EL (cell line): ENCODE measurements around the gene OAS2.

Experiments
- DNase-seq: peaks from one replicate; pipeline ENCODE4 v3.0.0-alpha.2; 2016

Gene OAS2

DNA sequence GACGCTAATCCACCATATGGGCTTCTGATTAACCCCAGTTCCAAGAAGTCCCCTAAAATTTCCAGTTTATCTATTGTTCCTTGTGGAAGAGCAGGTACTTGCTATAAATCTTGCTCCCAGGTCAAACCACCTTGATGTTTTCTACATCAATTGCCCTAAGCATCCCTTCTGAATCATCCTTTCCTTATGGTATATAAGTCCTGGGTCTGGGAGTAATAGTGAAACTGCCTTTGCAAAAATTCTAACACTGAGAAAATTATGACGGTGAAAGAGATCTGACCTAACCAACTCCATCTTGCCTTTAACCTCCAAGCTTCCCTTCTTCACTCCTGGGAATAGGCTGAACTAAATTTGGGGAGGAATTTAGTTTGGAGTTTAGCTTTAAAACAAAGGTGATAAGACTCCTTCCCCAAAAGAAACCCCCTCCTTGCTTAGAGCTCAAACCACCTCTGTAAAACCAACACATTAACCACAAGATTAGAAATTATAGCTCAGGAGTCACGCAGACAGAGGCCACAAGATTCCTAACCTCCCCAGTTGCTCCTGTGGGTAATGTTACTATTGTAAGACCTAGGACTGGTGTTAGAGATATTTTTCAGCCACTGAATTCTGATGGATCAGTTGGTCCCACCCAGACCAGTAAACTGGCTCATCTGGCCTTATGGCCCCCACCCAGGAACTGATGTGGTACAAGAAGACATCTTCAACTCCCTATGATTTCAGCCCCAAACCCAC is 44.4 kb downstream of the OAS2 start:
- no peak for DNase-seq

DNA sequence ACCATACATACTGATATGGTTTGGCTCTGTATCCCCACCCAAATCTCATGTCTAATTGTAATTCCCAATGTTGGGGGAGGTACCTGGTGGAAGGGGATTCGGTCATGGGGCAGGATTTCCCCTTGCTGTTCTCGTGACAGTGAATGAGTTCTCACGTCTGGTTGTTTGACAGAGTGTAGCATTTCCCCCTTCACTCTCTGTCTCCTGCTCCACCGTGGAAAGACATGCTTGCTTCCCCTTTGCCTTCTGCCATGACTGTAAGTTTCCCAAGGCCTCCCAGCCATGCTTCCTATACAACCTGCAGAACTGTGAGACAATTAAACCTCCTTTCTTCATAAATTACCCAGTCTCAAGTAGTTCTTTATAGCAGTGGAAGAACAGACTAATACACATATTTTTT is 49.4 kb downstream of the OAS2 start:
- no peak for DNase-seq

DNA sequence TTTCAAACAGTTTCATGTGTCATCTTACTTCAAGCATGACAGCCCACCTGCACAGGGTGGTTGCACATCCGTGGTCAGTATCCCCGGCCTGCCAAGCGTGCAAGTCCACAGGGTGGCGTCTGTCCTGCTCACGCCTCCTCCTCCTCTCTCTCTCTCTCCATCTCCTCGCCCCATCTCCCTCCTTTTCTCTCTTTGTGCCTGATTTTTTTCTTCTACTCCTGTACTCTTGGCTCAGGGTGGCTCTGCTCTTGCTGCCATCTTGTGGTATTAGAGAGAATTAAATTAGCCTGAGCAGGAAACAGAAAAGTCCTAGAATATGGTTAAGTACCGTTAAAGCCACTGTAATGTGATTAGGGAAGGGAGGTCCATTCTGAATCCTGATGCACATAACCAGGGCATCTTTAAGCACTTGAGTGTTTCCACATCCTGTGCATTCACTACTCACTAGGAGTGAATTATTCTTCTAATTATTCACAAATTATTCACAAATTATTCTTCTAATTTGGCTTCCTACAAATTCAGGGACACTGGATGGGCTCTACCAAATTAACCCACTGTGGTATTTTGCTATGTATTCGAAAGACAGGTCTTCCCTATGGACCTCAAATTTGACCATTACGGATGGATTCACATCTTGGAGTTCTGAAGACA is 52.7 kb downstream of the OAS2 start:
- peak; percentile 83 for DNase-seq

DNA sequence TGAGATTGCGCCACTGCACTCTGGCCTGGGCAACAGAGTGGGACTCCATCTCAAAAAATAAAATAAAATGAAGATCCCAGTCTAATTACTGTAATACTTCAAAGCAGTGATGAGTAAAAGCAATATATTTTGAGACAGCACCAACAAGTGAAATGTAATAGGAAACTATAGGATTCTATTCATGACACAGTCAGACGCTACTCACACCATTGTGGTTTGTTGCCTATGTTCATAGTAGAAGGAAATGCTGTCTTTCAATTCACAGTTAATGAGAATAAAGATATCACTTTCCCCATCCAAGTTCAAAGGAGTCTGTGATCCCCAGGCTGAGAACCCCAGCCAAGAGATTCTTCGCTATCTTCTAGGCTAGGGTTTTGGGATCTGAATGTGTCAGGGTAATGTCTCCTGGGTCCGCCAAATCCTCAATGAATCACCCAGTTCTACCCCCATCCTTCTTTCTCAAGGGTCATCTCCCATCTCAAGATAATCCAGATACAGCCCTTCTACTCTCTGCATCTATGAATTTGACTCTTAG is 61.7 kb downstream of the OAS2 start:
- DNase-seq: no peak

DNA sequence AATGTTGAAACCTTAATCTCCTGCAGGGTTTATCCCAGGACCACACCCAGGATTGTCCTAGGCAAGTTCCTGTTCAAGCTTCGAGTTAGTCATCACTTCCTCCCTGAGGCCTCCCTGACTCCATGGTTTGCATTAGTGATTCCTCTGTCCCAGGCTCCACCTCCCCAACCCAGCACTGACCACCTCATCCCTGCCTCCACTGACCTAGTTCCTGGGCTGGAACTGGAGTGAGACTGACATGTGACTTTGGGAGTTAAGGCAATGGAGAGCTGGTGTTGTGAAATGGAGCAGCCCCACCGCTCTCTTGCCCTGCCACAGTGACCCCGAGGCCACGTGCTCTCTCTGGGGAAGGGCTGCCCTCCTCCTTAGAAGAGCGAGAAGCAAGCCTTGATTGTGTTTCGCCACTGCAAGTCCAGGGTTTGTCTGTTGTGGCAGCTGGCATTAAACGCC is 62.4 kb downstream of the OAS2 start:
- DNase-seq: peak; percentile 84

DNA sequence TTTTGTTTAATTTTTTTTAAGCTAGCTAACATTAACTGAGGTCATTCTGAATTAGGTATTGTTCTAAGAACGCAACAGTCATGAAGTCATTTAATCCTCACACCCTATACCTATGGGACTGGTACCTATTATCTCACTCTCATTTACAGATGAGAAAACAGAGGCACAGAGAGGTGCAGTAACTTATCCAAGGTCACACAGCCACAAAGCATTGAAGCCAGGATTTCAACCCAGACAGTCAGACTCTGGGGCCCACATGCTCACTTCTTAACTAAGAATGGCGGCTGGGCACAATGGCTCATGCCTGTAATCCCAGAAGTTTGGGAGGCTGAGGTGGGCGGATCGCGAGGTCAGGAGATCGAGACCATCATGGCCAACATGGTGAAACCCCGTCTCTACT is 63.2 kb downstream of the OAS2 start:
- no peak for DNase-seq

DNA sequence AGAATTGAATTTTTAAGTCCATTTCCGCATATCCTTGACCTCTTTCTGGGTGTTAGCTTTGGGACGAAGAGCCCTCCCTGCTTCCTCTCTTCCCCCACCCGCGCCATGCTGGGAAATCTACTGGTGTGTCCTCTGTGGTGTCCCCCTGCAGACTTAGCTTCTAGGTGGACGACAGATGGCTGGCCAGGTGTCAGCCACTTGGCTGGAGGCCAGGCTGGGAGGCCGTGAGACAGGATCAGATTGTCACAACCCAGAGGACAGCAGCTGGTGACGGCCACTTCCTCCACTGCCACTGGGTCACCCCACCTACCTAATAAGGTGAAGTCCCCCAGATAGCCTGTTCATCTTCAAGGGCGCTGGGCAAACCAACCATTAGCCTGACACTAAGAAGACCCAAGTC is 64.9 kb downstream of the OAS2 start:
- no peak for DNase-seq

DNA sequence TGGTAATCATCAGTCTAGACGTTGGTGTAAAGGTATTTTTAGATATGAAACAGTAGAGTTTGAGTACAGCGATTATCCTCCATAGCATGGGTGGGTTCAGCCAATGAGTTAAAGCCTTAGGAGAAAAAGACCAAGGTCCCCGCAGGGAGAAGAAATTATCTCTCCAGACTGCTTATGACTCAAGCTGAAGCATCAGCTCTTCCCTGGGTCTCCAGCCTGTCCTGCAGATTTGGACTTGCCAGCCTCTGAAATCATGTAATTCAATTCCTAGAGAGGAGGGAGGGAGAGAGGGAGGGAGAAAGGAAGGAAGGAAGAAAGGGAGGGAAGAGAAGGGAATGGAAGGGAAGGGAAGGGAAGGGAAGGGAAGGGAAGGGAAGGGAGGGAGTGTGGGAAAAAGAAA is 66.2 kb downstream of the OAS2 start:
- DNase-seq: no peak

DNA sequence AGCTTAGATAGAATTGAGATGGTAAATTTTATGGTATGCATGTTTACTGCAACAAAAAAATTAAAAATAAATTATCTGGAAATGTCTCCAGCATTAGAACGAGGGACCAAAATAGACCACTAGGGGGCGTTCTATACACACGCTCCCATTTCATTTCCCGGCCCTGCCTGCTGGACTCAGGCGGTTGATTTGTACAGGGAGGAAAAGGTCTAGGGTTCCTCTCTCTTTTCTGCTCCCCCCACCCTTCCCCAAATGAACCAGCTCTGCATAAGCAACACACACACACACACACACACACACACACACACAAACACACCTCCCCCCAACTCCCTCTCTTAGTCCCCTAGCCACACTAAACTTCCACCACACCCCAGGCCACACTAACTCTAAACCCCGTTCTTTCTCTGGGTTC is 70.4 kb downstream of the OAS2 start:
- peak; percentile 62 for DNase-seq

DNA sequence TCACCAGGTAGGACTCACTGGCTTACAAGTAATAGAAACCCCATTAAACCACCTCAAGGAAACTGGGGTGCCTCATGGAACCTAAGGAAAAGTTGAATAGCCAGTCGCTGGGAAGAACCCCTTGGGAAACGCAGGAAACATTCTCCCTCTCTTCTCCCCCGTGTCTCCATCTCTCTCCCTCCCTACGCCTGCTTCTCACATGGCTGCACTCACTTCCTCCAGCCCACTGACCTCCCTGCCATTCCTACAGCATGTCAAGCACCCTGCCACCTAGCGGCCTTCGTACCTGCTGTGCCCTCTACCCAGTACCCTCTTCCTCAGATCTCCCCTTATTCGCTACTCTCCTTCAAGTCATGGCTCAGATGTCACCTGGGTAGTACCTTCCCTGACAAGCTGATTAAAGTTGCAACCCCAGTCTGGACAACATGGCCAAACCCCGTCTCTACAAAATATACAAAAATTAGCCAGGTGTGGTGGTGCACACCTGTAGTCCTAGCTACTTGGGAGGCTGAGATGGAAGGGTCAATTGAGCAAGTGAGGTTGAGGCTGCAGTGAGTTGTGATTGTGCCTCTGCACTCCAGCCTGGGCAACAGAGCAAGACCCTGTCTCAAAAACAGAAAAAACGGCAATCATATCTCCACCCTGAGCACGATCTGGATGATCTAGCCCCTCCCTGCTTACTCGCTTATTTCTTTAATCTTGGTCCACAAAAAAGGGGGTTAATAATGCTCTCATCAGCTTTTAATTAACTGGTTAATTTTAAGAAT is 71.8 kb downstream of the OAS2 start:
- DNase-seq: peak; percentile 22

DNA sequence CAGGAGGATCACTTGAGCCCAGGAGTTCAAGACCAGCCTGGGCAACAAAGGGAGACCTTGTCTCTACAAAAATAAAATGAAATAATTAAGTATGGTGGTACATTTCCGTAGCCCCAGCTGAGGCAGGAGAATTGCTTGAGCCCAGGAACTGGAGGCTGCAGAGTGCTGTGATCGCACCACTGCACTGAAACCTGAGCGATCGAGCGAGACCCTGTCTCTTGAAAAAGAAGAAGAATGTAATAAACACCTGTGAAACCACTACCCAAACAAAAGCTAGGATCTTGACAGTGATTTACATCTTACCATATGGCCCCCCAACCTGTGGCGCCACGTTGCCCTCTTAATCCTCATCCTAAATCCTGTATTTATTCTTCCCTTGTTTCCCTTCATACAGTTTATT is 72.5 kb downstream of the OAS2 start:
- no peak for DNase-seq

DNA sequence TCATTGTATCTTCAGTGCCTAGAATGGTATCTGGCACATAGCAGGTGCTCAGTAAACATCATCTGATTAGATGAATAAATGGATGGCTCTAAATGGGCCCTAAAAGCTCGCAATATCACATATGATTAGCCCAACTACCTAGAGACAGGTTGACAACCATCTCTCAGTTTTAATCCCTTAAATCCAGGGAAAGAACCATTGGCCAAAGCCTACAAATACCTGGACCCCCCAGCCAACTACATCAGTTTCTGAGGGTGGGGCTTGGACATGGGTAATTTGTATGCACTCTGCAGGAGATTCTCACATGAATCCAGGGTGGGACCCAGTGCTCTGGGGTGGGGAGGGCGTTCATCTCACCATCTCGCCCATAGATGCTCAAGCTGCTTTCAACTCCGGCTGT is 73.4 kb downstream of the OAS2 start:
- DNase-seq: no peak

DNA sequence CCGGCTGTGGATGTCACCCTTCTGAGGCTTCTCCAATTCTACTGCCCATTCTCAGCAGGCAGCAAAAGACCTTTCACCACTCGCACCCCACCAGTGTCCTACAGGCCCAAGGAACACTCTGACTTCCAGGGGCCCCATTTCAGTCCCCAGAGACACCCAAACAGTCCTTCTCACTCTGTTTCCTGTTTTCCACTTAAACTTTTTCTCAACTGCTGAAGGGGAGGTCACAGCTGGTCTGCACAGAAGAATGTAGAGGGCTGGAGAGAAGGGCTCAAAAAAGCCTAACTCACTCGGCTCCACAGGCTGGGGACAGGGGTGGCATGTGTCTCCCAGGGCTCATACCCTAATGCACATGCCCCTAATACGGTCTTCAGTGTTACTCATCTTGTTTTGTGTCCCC is 74.0 kb downstream of the OAS2 start:
- no peak for DNase-seq

DNA sequence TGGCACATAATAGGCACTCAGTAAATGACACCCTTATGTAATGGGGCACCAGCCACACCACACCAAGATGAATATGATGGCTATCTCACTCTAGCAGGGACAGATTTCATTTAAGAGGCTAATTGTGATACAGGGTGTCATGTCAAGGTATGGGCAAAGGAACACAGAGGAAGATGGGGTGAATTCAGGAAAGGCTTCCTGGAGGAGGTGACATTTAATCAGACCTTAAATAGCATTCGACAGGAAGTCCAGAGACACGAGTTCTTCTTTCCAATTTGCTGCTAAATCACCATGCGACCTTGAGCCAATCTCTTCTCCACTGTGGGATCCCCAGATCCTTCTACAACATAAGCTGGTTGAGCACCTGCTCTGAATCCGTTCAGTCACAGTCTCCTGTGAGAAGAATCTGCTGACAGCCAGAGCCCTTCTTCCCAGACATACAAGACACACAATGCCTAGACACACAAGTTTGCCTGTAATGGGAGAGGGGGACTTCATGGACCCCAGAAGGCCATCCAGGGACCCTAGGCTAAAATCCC is 76.7 kb downstream of the OAS2 start:
- no peak for DNase-seq

DNA sequence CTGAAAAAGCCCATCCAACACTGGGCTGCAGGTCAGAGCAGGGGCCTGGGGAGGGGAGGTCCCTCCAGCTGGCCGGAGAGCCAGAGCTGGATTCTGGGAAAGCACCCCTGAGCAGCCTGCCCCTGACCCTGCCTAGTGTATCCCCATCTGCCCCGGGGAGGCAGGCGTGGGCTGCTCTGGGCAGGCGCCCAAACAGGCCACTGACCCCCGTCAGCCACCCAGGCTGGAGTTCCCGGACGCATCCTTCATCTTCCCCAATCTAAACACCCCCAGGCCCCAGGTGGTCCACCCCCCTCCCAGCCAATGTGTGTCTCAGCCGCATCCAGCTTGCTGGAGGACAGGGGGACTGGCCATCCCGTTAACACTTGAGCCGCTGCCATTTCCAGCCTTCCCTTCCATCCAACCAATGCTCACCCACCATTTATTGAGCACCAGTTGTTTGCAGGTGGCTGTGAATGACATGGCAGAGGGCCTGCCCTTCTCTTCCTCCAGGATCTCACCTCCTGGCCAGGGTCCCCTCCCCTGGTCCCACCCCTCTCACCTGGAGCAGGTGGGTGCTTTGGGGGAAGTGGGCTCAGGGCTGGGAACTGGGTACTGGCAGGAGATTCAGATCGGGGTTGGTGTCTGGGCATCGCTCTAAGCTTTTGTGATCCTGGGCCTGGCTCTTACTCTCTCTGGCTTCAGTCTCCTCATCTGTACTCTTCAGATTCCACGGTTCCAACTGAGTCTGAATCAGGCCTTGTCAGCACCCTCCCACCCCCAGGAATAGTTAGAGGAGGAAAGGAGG is 77.5 kb downstream of the OAS2 start:
- DNase-seq: no peak

DNA sequence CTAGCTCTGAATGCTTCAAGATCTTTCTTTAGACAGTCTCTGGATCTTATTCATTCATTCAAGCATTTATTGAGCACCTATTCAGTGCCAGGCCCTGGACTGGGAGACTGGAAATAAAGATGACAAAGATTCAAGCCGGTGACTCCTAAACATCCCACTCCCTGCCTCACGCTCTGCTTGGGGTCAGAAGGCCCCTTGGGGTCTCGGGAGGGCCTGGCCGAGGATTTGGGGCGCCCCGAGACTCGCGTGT is 78.0 kb downstream of the OAS2 start:
- DNase-seq: no peak

DNA sequence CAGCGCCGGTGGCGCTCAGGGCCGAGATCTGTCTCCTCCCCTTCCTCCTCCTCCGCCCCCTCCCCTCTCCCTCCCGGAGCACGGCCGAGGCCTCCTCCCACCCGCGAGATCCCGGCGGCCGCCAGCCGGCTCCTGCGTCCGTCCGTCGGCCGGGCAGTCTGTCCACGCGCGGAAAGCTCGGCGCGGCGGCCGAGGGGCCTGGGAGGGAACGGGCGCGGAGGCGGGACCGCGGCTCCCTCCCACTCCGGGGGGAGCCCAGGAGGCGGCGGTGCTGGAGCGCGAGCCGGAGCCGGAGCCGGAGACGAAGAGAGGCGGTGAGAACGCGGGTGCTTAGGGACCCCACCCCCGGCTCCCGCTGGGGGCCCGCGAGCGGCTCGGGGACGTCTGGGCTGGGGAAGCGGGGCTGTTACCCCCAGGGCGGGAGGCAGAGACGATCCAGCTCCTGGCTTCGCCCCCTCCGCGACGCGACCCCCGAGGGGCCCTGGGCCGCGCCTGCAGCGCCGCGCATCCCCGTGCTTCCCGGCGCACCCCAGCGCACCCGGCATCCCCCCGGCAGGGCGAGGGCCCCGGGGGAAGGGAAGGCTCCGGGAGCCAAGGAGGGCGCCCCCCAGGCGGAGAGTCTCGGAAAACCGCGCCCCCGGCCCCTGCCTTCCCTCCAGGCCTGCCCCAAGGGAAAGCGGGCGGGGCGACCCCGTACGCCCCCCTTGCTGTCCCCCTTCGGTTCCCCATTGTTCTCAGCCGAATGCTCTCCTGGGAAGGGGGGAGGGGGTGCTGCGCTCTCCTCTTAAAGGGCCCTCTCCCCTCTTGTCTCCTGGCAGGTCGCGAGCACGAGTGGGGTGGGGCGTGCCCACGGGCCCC is 78.5 kb downstream of the OAS2 start, which contains the start of gene DTX1:
TSS of gene DTX1 (plus strand) at position 100 of the 858 bp plus-strand sequence. CDS start 1,463 bp downstream, outside the sequence.
- DNase-seq: no peak

DNA sequence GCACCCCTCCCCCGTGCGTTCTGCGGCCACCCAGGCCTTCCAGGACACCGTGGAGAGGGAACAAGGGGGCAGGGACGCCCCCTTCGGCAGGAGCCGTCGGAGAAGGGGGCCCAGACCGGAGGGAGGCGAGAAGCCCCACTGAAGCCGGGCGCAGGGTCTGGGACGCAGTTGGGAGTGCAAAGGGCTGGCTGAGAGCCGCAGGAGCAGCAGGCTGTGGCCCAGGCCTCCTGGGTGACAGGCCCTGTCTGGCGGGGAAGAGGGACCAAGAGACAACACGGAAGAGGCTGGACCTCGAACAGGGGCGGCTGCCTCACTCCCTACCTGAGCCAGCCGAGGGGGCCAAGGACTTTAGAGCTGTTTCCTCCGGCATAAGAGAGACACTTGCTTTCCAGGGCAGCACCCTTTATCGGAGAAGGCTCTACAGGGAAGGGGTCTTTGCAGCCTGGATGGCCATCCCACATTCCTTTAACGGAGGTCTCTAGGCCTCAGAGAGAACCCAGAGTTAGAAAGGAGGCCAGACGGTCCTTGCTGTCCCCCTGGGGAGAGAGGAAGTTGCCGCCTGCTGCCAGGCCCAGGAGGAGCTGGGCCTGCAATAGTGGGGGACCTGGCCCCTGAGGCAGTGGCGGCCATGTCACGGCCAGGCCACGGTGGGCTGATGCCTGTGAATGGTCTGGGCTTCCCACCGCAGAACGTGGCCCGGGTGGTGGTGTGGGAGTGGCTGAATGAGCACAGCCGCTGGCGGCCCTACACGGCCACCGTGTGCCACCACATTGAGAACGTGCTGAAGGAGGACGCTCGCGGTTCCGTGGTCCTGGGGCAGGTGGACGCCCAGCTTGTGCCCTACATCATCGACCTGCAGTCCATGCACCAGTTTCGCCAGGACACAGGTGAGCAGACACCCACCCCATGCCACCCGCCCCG is 79.5 kb downstream of the OAS2 start:
- DNase-seq: no peak

DNA sequence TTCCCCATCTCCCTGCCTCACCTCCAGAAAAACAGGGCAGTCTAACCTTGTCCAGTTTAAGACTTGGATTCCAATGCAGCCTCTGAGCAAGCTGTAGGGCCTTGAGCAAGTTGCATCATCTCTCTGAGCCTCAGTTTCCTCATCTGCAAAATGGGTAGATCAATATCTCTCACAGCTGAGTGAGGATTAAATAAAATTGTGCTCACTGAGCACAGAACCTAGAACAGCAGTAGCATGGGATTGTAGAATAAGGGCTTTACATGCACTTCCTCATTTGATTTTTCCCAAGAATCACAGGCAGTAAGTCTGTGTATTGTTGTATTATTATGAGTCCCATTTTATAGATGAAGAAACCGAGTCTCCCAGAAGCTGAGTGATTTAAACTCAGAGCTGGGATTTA is 80.2 kb downstream of the OAS2 start:
- no peak for DNase-seq

DNA sequence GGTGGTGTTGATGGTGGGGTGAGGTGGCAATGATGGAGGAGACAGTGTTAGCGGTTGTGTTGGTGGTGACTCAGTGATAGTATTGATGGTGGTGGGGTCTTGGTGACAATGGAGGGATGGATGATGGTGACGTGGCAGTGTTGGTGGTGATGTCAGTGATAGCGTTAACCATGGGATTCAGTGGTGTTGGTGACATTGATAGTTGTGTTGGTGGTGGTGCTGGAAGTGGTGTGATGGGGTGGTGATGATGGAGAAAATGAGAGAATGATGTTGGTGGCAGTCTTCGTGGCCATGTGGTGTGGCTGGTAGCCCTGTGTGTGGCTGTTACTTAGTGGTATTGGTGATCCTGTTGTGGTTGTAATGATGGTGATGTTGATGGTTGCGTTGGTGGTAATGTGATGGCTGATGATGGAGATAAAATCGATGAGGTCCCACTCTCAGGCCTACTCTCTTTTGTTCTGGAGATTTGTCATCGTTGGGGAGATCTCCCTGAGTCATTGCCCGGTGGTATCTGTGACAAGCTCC is 80.8 kb downstream of the OAS2 start:
- DNase-seq: no peak
